HG02571 (cell line): ENCODE results near the gene KAT14.
"Not testable (repeated sequence)": the region's sequence is repeated elsewhere in the genome, so short reads cannot be mapped to it uniquely, and the experiment has no call there.

ENCODE experiments used
- ATAC-seq: cut with Tn5 transposase; IDR thresholded peaks from one replicate; pipeline ENCODE4 v1.9.1; 2021; ENCODE audit warnings: mild to moderate bottlenecking, moderate library complexity; ENCODE audit not compliant: unreplicated experiment

Gene KAT14

DNA sequence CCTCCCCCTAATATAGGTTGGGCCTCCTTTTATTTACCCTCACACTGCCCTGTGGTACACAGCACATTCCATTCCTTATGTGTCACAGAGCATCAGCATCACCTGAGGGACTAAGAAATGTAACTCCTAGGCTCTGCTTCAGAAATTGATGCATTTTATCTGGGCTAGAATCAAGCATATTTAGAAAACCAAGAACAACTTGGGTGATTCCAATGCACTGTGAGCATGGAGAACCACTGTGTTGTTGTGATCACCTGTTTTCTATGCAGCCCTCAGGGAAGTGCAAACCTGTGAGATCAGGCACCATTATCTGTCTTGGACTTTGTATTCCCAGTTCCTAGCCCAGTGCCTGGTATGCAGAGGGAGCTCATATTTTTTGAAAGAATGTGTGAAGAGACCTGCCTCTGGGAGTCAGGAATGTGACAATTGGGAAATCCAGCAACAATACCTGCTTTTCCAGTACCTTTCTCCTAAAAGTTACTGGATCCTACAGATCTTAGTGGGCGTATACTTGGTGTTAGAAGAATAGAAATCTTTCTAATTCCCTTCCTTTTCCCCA is 7.0 kb downstream of the KAT14 start:
- no peak for ATAC-seq

DNA sequence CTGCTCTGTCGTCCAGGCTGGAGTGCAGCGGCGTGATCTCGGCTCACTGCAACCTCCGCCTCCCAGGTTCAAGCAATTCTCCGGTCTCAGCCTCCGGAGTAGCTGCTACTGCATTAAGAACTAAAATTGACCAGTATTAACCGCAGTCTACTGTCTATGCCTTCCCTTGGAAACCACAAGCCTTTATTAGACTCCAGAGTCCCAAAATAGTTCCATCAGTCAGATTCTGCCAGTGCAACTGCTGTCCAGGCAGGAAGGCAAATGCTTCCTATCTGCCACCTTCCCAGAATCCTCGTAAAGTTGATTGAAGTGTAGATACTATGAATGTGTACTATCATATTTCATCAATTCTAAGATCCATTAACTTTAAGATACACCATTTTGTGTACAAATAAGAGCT is 16.7 kb downstream of the KAT14 start:
- ATAC-seq, result no peak

GRCh38 chr20:18156045-18156444 is 18.4 kb downstream of the KAT14 start:
- ATAC-seq, result no peak

- no peak for ATAC-seq
These were observed 26.7 kb downstream of the KAT14 start for GRCh38 chr20:18164356-18164755.

- ATAC-seq, result no peak
These were observed 27.9 kb downstream of the KAT14 start for GRCh38 chr20:18165553-18165952.

- ATAC-seq, result no peak
These were observed 28.7 kb downstream of the KAT14 start for GRCh38 chr20:18166241-18166881.

- ATAC-seq, result no peak
These were observed 29.3 kb downstream of the KAT14 start for GRCh38 chr20:18166950-18167349.

GRCh38 chr20:18172379-18172778 is 34.7 kb downstream of the KAT14 start:
- no peak for ATAC-seq

GRCh38 chr20:18174906-18175683 is 37.4 kb downstream of the KAT14 start:
- no peak for ATAC-seq

- ATAC-seq, result no peak
These were observed 38.7 kb downstream of the KAT14 start for GRCh38 chr20:18176318-18176785.

DNA sequence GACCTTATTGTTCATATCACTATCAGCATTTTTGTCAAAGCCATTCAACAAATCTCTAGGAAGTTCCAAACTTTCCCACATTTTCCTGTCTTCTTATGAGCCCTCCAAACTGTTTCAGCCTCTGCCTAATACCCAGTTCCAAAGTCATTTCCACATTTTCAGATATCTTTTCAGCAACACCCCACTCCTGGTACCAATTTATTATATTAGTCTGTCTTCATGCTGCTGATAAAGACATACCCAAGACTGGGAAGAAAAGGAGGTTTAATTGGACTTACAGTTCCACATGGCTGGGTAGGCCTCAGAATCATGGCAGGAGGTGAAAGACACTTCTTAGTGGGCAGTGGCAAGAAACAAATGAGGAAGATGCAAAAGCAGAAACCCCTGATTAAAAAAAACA is 42.7 kb downstream of the KAT14 start:
- not testable (repeated sequence) for ATAC-seq

- no peak for ATAC-seq
These were observed 43.2 kb downstream of the KAT14 start for GRCh38 chr20:18180815-18181214.

DNA sequence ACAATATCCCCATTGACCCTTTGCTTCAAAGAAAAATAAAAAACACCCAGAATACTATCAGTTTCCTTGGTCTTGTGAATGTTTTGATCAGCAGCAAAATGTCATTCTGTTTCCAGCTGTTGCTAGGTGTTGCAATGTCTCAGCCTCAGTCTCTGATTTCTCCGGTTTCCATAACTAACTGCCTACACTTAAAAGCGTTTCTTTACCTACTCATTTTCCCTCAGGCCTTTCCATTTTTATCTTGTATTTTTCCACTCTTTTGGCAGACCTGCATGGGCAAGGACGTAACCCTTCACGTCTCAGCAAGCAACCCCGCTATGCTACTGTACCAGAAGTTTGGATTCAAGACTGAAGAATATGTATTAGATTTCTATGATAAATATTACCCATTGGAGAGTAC is 49.4 kb downstream of the KAT14 start:
- ATAC-seq, result no peak

DNA sequence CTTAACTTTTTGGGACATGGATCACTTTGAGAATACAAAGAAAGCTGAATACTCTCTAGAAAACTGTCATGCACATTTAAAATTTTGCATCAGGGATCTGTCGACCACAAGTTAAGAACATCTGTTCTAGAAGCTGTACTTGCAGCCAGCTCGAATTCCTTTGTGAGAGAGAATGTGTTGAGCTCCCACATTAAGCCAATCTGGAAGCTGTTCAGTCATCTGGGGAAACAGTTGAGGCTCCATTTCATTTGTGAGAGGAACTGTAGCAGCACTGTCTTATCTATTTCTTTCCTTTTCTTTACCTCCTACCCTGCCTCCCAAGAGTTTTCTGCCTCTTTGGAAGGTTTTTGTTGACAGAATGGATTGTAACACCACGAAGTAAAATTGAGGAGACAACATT is 50.8 kb downstream of the KAT14 start:
- no peak for ATAC-seq

- ATAC-seq, result no peak
These were observed 52.9 kb downstream of the KAT14 start for GRCh38 chr20:18190338-18191233.

GRCh38 chr20:18191306-18191705 is 53.6 kb downstream of the KAT14 start:
- no peak for ATAC-seq

DNA sequence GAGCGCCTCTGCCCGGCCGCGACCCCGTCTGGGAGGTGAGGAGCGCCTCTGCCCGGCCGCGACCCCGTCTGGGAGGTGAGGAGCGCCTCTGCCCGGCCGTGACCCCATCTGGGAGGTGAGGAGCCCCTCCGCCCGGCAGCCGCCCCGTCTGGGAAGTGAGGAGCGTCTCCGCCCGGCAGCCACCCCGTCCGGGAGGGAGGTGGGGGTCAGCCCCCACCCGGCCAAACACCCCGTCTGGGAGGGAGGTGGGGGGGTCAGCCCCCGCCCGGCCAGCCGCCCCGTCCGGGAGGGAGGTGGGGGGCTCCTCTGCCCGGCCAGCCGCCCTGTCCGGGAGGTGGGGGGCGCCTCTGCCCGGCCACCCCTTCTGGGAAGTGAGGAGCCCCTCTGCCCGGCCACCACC is 56.8 kb downstream of the KAT14 start:
- not testable (repeated sequence) for ATAC-seq

- ATAC-seq, result no peak
These were observed 58.3 kb downstream of the KAT14 start for GRCh38 chr20:18195931-18196330.

DNA sequence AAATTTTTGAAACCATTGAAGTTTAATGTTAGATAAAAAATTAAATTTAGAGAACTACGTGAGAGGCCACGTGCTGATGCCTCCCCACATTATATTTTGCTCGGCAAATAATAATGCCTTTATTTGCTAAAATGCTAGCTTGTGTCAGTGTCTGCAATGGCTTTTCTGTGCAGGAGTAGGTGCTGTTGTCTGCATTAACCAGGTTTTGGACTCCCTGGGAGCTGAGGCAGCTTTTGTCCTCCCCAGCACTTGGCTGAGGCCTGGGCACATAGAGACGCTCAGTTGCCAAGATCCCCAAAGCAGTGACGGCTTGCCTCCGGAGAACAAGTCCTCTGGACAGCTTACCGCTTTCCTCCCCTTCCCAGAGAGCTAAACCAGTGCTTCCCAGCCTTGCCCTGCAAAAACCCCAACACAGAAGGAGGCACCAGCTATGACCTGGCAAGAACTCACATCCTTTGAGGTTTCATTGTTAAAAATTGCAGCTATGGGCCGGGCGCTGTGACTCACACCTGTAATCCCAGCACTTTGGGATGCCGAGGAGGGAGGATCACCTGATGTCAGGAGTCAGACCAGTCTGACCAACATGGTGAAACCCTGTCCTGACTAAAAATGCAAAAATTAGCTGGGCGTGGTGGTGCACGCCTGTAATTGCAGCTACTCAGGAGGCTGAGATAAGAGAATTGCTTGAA is 59.9 kb downstream of the KAT14 start:
- no peak for ATAC-seq

DNA sequence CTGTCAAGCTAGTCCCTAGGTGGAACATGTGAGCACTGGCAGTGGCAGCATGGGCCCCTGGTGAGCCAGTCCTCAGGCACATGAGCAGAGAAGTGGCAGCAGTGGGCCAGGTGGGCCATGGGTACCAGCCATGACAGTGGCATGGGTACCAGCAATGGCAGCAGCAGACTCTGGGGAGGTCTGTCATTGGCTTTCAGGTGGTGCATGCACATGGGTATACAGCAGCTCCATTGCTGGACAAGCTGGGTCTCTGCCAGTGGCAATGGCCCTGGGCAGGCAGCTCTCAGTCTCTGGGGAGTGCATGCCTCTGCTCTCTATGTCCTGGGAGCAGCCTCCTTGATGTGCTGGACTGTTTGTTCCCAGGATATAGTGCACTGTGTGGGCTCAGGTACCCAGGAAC is 65.3 kb downstream of the KAT14 start:
- no peak for ATAC-seq

- not testable (repeated sequence) for ATAC-seq
These were observed 66.0 kb downstream of the KAT14 start for GRCh38 chr20:18203700-18204099.
